Activated T-cell treated with anti-CD3 and anti-CD28 coated beads for 4 hours (primary cell): ENCODE data around the gene PHF21A.
A peak's percentile ranks its signal among the peaks of the same experiment; 100 is the strongest.

Experiments
- DNase-seq: peaks from one replicate; pipeline ENCODE4 v3.0.0-alpha.2; 2020

Gene PHF21A

DNA sequence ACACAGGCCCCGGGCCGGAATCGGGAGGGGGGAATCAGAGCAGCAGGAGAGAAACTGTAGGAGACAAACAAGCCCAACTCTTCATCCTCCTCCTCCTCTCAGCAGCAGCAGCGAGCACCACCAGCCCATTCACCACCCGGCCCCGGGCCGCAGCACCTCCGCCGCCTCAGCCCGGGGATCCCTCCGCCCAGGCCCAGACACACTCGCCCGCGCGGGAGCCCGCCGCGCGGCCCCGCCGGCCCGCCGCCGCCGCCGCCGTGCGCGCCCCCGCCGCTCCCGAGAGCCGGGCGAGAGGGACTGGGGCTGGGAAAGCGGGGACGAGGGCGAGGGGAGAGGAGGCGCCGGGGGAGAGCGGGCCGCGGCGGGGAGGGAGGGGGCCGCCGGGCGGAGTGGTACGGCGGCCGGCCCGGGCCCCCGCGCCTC lies at the start of gene PHF21A:
TSS of gene PHF21A (minus strand) at position 154 of the 423 bp plus-strand sequence. CDS start 37,235 bp downstream, outside the sequence.
- DNase-seq = peak; percentile 80

DNA sequence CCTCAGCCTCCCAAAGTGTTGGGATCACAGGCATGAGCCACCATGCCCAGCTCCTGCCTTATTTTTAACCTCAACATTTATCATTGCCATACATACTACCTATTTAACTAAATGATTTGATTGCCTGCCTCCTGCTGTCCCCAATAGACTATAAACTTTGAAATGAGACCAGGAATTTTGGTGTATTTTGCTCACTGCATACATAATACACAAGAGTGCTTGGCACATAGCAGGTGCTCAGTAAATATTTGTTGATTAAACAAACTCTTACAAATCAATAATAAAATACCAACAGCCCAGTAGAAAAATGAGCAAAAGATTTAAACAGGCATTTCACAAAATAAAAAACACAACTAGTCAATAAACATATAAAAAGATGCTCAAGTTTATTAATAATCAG lies 49.5 kb upstream of the PHF21A start:
- no peak for DNase-seq

DNA sequence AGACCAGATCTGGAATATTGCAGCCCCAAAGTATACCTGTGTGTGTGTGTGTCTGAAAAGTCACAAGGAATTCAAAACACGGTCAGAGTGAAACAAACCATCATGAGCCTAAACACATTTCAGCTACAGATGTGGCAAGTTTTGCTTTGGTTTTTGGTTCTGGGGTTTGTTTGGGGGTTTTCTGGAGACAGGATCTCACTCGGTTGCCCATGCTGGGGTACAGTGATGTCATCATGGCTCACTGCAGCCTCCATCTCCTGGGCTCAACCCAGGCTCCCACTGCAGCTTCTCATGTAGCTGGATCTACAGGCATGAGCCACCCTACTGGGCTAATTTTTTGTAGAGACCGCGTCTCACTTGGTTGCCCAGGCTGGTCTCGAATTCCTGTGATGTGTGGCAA lies 41.4 kb upstream of the PHF21A start:
- no peak for DNase-seq

DNA sequence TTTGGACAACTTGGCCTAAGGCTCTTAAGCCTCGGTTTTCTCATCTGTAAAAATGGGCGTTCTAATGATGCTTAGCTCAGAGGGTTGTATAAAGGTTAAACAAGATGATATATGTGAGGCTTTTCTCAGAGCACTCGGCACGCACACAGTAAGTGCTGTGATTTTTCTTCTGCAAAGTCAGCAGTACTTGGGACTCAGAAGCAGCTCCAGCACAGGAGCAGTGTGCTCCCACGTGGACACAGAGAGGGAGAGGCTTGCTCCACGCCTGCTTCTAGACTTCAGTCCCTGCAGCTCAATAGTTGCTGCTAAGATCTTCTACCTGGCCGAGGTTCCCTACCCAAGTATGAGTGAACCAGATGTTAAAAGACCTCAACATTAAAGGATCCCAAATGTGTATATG lies 39.9 kb upstream of the PHF21A start:
- no peak for DNase-seq

DNA sequence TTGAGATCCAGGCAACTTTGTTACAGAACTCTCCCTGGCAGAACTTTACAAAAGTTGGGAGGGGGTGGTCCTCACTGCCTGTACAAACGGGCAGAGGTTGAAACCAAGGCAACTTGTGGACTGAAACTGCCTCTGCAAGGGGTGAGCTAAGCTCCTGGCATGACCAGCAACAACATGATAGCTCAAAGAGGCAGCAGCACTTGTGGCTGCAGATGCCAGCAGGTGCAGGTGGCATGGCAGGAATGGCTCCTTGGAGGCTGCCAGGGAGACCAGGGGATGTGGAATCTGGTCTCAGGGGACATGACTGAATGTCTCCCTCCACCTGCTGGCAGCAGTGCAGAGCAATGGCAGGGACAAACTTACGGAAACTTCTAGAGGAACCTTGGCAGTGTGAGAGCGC lies 38.8 kb upstream of the PHF21A start:
- DNase-seq = no peak

DNA sequence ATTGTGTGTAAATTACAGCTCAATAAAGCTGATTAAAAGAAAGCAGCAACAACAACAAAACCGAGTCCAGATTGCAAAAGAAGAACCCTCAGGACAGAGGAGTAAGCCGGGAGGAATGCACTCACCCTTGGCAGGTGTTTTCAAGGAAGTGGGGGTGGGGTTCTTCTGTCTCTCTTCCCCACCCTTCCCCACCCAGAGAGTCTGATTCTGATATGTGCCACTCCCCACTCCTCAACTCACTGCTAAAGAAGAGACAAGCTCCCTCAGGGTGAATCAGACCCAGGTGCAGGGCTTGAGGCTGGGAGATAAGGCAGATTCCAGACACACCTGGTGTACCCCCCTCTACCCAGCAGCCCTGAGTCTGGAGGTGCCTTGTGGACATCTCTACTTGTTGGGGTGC lies 38.4 kb upstream of the PHF21A start:
- no peak for DNase-seq

DNA sequence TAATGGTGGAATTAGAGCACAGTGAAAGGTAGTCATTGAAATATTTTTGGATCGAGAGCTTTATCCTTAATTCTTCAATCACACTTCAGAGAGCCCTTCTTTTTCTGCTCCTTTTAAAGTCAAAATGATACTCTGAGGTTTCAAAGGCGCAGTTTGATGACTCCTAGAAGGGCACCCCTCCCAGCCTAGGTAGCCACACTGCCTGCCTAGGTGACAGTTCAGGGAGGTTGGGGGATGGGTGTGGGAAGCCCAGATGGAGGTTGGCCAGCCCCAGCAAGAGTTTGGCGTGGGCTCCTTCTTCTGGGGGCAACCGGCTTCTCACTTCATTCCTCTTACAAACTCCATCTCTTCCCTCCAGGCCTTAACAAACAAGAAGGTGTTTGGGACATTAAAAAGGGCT lies 28.6 kb upstream of the PHF21A start:
- no peak for DNase-seq

DNA sequence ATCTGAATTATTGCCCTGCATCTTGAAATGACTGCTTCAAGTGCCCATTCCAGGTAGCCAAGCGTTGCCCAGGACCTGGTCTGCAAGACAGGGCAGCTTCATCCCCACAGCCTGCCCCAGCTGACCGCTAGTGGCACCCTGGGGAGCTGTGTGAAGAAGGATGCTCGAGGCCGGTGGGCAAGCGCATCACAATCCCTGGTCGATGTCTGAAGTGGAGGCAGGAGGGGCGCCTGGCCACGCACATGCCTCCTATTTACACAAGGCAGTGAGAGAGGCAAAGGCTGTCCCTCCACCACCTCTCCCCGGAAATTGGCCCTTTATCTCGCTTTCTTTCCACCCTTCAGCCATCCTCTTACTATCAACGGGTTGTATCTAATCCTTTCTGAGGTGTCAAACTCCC lies 28.1 kb upstream of the PHF21A start:
- no peak for DNase-seq

DNA sequence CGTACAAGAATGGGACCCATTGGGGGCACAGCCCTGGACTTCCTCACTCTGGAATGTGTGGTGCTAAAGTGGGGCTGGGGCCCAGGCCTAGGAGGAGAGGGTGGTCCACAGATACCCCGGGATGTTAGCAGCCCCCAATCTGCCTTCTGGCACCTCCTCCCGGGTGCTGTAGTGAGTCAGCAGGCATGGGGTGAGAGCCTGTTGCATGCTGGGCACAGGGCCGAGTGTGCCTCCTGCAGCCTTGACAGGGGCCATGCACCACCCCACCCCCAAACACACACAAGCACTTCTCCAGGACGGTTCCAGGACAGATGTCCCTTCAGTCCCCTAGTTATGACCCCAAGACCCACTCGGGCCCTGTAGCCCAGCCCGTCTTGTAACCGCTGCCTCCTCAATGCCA lies 23.5 kb upstream of the PHF21A start:
- DNase-seq = no peak

DNA sequence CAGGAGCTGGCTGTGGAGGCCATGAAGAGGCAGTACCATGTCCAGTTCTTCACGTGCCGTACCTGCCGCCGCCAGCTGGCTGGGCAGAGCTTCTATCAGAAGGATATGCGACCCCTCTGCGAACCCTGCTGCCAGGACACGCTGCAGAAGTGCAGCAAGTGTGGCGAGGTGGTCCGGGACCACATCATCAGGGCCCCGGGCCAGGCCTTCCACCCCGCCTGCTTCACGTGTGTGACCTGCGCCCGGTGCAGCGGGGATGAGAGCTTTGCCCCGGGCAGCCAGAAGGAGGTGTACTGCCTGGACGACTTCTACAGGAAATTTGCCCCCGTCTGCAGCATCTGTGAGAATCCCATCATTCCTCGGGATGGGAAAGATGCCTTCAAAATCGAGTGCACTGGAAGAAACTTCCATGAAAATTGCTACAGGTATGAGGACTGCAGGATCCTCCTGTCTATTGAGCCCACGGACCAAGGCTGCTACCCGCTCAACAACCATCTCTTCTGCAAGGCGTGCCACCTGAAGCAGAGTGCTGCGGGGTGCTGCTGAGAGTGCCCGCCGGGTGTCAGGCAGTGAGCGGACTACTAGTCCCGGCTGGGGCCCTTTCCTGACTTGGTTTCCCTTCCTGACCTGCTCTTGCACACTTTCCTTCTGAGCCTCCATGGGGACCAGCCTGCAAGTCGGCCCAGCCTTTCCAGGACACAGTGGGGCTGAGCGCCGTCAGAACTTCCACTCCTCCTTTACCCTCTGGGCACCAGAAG lies 22.0 kb upstream of the PHF21A start:
- no peak for DNase-seq

DNA sequence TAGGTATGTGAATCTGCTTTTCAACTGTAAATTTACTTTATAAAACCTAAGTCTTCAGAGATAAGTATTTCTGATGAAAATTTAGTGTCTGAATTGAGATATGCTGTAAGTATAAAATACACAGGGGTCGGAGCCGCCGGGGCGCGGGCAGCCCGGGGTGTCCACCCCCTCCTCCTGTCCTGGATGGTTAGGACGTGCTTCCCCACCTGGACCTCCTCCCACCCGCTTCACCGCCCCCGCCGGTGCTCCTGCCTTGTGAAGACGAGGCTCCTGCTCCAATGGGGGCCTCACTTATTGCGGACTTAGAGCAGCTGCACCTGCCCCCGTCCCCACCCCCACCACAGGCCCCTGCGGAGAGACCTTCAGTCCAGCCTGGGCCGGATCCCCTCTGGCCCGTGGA lies 21.3 kb upstream of the PHF21A start:
- no peak for DNase-seq

DNA sequence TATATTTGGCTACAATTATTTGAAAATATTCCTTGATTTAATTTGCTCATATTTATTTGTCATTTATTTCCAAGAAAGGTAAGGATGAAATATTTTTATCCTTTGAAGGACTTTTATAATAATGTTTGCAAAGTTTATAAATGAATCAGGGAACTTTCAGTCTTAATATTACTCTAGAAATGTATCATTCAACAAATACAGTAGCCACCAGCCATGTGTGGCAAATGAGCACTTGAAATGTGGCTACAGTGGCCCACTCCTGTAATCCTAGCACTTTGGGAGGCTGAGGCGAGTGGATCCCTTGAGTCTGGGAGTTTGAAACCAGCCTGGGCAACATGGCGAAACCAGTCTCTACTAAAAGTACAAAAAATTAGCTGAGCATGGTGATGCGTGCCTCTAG lies 20.3 kb upstream of the PHF21A start:
- DNase-seq = no peak

DNA sequence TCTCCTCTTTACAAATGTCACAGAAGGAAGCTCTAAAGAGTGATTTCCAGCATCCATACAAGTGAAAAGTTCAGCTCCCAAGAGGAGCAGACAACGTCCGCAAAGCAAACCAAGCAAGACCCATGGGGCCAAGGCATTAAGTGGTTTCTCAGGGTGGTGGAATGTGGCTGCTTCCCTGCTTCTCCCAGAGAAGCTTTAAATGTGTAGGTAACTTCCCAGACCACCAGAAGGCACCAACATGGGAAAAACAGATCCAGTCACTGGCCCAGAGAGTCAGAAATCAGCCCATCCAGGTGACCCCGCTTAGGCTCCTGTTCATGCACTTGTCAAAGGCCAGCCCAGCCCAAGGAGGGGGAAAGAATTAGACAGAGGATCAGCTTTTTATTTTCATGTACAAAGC lies 13.3 kb upstream of the PHF21A start:
- no peak for DNase-seq

DNA sequence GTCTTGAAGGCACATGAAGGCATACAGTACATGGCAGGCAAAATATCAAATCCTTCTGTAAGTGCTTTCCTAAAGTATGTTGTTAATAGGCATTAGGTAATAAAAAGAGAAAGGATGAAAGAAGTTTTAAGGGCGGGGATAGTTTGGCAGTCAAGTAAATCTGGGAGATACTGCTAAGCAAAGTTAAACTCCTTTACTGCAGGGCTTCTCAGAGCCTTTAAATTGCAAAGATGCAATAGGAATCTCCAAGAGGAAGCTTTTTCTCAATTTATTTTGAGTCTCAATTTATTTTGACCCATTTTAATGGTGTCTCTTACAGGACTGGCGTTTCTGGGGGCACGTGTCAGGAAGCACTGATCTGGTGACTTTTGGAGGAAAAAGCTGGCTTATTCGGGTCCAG lies 12.8 kb upstream of the PHF21A start:
- no peak for DNase-seq

DNA sequence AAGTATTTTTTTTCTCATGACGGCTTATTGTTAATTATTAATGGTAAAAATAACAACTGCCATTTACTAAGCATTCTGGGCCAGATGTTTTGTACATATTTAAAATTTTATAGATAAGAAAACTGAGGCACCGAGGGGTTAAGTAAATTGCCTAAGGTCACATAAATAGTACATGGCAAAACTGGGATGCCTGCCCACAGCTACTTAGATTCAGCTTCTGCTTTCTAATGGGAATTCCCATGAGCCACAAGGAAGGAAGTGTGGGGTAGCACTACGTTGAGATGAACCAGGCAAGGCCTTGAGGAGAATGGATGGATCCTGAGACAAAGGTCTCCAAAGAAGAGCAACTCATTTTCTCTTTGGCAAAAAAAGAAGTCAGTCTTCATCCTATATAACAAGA lies 11.9 kb upstream of the PHF21A start:
- no peak for DNase-seq

DNA sequence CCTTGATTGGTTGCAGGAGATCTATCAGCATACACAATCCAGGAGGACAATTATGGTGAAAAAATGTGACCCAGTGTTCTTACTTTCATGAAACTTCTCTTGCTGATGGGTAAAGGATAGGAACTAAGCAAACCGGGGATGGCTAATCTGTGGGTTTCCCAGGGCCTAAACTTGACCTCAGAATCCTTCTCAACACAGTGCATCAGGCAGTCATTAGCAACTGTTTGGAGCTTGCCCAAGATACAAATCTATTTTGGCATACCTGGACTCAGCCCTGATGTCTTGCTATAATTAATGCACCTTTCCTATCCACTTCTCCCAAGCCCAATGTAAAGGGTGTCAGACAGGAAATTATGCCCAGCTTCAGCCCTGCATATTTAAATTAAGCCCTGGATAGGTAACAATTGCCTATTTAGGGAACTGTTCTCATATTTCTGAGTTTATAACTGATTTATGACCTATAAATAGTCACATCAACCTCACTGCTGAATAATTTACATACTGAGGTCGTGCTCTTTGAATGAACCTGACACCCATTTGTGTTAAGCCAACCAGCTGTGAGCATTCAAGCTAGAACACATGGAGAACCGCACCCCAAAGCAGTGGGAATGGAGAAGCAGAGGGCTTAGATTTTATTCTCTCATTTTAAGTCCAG lies 9.2 kb upstream of the PHF21A start:
- no peak for DNase-seq

DNA sequence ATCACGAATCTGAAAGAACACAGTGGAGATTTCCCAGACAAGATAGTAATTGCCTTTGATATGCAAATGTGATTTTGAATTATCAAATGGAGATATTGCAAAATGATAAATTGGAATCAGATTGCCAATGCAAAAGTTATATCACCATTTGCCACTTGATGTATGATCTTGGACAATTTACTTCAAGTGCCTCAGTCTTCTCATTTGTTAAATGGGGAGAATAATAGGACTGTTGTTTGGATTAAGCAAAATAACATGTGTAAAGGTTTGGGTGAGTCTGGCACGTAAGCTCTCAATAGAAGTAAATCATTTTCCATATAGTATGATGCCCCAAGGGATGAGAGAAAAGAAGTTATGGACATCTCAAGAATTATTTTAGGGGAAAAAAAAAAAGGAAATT lies 7.9 kb upstream of the PHF21A start:
- DNase-seq = no peak

DNA sequence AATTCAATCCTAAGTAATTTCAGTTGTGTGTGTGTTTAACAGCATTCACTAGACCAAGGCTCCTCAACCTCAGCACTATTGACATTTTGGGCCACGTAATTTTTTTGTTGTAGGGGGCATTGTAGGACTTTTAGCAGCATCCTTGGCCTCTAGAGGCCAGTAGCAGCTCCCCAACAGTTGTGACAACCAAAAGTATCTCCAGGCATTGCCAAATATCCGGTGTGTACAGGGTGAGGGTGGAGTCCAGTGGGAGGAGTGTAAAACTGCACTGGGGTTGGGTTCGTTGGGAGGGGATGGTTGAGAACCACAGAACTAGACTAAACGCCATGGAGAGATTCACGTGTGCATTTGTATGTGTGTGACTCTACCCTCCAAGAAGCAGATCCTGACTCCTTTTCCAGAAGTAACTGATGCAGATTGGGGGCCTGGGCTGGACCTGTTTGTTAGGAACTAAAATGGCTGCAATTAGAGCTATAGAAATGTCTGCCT lies 5.9 kb upstream of the PHF21A start:
- DNase-seq = peak; percentile 18

DNA sequence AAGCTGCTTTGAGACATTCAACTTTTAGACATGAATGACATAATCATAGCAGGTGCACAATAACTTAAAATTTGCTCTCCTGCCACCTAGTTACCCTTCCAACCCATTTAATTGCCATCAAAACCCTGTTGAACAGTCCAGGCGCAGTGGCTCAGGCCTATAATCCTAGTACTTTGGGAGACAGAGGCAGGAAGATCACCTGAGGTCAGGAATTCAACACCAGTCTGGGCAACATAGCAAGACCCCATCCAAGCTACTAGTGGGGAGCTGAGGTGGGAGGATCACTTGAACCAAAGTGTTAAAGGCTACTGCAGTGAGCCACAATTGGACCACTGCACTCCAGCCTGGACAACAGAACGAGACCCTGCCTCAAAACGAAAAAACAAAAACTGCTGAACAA lies 4.0 kb upstream of the PHF21A start:
- no peak for DNase-seq

DNA sequence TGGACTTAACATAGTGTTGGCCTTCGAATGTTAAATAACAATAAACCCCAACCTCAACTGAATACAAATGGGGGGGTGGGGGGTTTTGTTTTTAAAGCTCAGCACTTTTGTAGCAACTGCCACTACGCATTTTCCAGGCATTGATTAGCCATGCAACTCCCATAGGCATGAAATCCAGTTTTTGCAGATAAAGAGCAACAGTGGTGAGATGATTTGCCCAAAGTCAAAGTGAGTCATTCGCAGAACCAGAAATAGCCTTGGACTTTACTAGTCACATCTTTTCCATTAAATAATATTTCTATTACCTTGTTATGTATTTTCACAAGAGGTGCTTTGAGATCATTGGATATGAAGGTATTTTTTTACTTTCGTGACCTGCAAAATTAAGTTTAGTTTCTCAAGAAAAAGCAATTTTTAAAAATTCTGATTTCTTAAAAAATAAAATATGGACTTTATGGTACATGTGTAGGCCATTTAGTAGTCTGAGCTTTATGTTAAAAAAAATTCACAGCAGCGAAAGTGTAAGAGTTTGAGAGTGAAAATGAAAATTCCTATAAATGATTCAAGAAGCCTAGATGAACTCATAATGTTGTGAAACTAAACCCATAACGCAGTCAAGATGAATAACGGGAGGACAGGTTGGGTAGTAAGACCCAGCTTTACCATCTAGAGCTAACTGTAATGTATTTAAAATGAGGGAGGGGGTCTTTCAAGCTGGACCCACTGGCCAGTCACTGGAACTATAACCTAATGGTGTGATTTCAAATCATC lies 1.9 kb upstream of the PHF21A start:
- no peak for DNase-seq

DNA sequence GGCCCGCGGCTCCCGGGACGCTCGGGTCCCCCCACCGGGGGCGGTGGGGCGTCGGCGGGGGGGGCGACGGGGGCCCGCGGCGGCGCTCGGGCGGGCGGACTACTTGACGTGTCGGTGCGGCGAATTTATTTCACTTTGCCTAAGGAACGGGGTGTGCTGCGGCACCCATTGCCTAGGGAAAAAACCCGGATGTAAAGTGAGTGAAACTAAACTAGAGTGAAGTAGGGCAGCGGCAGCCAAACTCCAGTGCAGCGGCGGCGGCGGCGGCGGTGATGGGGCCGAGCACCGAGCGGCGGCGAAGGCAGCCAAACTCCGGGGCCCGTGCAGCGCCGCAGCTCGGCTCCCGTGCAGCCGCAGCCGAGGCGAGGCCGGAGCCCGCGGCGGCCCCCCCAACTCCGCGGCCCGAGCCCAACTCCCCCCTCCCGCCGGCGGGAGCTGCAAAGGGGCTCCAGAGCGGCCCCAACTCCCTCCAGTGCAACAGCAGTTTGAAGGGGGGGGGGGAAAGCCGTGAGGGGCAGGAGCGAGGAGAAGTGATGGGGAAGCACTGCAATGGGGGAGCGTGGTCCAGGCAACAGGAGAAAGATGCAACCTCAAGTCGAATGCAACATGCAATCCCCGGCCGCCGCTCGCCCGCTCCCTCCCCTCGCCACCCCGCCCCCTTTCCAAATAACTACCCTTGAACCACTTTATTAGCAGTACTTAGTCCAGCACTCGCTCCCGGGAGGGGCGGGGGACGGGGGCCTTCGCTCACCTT lies 647 bp upstream of the PHF21A start:
- peak; percentile 55 for DNase-seq

DNA sequence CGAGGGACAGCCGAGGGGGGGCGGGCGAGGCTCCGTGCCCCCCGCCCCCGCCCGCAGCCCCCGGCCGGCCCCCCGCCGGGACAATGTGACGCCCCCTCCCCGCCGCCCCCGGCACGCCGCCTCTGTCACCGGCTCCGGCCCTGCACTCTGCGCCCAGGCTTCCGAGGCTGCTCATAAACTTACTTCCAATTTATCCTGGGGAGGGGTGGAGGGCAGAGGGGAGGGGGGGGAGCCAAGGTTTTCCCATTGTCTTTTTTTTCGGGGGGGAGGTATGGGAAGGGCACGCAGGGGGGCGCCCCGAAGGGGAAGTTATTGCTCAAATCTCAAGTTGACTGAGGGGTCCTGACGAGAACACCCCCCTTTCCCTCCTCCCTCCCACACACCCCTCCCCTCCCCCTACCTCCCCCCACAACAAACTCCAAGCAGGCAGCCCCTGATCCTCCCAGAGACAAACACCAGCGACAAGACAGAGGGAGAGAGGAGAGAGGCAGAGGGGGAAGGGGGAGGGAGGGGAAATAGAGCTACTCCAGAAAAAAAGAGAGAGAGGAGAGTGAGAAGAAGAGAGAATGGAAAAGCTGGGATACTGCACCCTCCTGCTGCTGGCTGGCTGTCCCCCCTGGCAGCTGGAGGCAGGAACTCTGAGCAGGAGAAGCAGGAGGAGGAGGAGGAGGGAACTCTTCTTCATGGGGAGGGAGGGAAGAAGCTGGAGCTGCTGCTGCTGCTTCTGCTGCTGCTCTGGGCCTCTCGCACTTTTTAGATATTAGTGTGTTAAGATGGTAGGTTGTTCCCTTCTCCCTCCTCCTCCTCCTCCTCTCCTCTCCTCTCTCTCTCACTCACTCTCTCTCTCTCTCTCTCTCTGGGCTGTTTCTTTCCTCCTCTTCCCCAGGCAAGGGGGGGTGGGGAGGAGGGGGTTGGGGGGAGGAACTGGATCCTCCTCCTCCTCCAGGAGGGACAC lies 631 bp downstream of the PHF21A start:
- peak; percentile 4 for DNase-seq
